HL-60 (cell line): ENCODE results near the gene FAM186B.
A peak's percentile ranks its signal among the peaks of the same experiment; 100 is the strongest.

Experiments used
- GABPA ChIP-seq: IDR thresholded peaks from 2 replicates; pipeline ENCODE4 v1.6.1; 2012; ENCODE audit warnings: low read depth
- POLR2AphosphoS5 ChIP-seq: IDR thresholded peaks from 2 replicates; pipeline ENCODE4 v1.6.1; 2012; ENCODE audit warnings: low read depth
- TF ChIP-seq, protein P1 (sequence below): IDR thresholded peaks from one replicate; pipeline ENCODE4 v1.5.1; 2011; ENCODE audit warnings: low read length, control low read depth, inconsistent platforms; ENCODE audit not compliant: insufficient read depth
- TF ChIP-seq, protein P2 (sequence below): IDR thresholded peaks from 2 replicates; pipeline ENCODE4 v1.6.1; 2012; ENCODE audit warnings: low read depth; ENCODE audit not compliant: insufficient replicate concordance

DNA sequence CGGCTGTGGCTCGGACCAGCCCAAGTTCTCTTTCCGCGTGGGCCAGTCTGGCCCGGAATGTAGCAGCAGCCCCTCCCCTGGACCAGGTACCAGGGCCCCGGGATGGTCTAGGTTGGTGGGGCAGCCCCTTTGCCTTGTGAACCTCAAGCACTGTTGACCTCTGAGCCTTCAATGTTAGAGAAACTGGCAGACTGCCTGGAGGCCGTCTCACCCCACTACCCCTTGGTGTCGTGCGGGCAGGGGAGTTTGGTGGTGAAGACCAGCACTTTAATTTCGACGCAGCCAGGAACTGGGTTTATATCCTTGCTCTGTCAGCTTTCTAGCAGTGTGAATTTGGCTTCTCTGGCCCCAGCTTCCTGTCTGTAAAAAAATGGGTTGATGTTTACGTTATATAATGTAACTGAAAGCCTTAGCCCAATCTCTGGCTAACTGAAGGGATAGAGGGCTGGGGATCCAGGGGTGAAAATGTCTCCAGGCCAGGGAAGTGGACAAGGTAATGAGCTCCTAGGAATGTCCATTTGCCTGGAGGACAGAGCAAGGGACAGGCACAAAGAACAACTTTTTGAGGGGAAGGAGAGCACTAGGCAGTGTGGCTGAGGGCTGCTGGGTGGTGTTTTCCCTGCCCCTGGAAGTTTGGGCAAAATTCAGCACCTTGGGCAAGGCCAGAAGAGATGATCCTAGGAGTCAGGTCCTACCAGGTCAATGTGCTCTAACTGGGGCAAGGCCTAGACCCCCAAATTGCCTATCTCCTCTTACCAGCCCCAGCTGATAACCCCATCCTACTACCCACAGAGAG is 48.9 kb downstream of the FAM186B start:
- TF ChIP-seq, protein P1, sequence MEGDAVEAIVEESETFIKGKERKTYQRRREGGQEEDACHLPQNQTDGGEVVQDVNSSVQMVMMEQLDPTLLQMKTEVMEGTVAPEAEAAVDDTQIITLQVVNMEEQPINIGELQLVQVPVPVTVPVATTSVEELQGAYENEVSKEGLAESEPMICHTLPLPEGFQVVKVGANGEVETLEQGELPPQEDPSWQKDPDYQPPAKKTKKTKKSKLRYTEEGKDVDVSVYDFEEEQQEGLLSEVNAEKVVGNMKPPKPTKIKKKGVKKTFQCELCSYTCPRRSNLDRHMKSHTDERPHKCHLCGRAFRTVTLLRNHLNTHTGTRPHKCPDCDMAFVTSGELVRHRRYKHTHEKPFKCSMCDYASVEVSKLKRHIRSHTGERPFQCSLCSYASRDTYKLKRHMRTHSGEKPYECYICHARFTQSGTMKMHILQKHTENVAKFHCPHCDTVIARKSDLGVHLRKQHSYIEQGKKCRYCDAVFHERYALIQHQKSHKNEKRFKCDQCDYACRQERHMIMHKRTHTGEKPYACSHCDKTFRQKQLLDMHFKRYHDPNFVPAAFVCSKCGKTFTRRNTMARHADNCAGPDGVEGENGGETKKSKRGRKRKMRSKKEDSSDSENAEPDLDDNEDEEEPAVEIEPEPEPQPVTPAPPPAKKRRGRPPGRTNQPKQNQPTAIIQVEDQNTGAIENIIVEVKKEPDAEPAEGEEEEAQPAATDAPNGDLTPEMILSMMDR: no peak
- TF ChIP-seq, protein P2, sequence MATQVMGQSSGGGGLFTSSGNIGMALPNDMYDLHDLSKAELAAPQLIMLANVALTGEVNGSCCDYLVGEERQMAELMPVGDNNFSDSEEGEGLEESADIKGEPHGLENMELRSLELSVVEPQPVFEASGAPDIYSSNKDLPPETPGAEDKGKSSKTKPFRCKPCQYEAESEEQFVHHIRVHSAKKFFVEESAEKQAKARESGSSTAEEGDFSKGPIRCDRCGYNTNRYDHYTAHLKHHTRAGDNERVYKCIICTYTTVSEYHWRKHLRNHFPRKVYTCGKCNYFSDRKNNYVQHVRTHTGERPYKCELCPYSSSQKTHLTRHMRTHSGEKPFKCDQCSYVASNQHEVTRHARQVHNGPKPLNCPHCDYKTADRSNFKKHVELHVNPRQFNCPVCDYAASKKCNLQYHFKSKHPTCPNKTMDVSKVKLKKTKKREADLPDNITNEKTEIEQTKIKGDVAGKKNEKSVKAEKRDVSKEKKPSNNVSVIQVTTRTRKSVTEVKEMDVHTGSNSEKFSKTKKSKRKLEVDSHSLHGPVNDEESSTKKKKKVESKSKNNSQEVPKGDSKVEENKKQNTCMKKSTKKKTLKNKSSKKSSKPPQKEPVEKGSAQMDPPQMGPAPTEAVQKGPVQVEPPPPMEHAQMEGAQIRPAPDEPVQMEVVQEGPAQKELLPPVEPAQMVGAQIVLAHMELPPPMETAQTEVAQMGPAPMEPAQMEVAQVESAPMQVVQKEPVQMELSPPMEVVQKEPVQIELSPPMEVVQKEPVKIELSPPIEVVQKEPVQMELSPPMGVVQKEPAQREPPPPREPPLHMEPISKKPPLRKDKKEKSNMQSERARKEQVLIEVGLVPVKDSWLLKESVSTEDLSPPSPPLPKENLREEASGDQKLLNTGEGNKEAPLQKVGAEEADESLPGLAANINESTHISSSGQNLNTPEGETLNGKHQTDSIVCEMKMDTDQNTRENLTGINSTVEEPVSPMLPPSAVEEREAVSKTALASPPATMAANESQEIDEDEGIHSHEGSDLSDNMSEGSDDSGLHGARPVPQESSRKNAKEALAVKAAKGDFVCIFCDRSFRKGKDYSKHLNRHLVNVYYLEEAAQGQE: peak; percentile 12
- TF ChIP-seq POLR2AphosphoS5 (no peak), GABPA (no peak)
